SH-SY5Y (cell line): ENCODE measurements around the gene CYP21A2.

ENCODE experiments used
- GATA2 ChIP-seq: IDR thresholded peaks from 2 replicates; pipeline ENCODE4 v1.6.1; 2011; ENCODE audit warnings: mild to moderate bottlenecking, low read depth, low read length
- GATA3 ChIP-seq: IDR thresholded peaks from 2 replicates; pipeline ENCODE4 v1.6.1; 2011; ENCODE audit warnings: low read depth, mild to moderate bottlenecking, low read length, moderate library complexity

DNA sequence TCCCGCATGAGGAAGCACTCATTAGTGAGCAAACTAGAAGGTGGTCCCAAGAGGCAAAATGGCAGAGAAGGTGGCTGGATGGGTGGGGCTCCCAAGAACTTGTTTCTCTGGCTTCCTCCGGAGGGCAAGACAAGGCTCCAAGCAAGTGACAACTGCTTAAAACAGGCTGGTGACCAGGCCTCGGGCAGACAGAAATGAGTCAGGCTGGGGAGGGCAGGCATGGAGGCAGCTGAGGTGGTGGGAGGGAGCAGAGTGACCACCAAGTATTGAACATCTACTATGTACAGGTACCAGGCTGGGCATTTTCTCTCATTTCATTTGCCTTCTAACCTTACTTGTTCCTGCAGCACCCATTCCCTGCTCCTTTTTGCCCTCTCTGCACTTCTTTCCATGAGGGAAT is 37.6 kb downstream of the CYP21A2 start:
- TF ChIP-seq GATA3 (no peak), GATA2 (no peak)
